K562 (cell line): ENCODE measurements around the gene SPTAN1. TPM values are rescaled to one million over a fixed set of nuclear protein-coding genes. Genes with fewer than 3 reads are reported as not detected.

ENCODE experiments used
- ATAC-seq: fragments of 200-7000 bp; cut with Tn5 transposase; 3 replicates; pipeline ENCODE4 v1.9.1; 2020; ENCODE audit warnings: moderate library complexity
- BruUV-seq: library from RNA; stranded (reverse); fragments of 400-500 nt; replicated peaks from 2 replicates; lab custom pipeline; 2021; lab: Mats Ljungman, UMichigan
- CTCF ChIA-PET: fragments of 300-600 bp; formaldehyde crosslinking; extraction: SDS; loops from one replicate; lab custom pipeline; 2021; ENCODE audit warnings: low intra/inter-chr PET ratio; lab: Yijun Ruan, JAX
- POLR2A ChIA-PET: fragments of 300-600, 350-650 bp; sonication (Branson Sonifier 250); formaldehyde crosslinking; extraction: SDS; loops from one replicate; lab custom pipeline; 2021; ENCODE audit warnings: antibody characterized with exemption, inconsistent platforms; lab: Yijun Ruan, JAX
- DNase-seq, 4 experiments: peaks; one replicate each; pipeline versions ENCODE4 v3.0.0 to v3.0.0-alpha.2; 2011 to 2018; ENCODE audit warnings: low spot score in 3 of 4, mixed read lengths in 3 of 4; ENCODE audit errors: extremely low read depth in 1 of 4
- FAIRE-seq: peaks from 2 replicates; lab custom pipeline; 2011; peaks lifted over from hg19 to GRCh38; lab: Jason Lieb, UNC
- H2AFZ ChIP-seq: 2 replicates; pipeline ENCODE4 v1.6.0; 2011; ENCODE audit warnings: low read depth, low read length, control low read depth, inconsistent platforms
- H3K27ac ChIP-seq: fragments of 200-600 bp; 3 replicates; pipeline ENCODE4 v1.8.0; 2011; ENCODE audit warnings: low read depth, mild to moderate bottlenecking, control low read depth, inconsistent platforms, low read length, moderate library complexity, mixed read lengths; ENCODE audit errors: extremely low read depth
- H3K27me3 ChIP-seq, 2 experiments: fragments of 300-600 bp in 1 of 2; 2 replicates in 1 of 2; 3 replicates in 1 of 2; pipeline versions ENCODE4 v1.6.0 to v1.8.0; 2011; ENCODE audit warnings: inconsistent platforms in 2 of 2, low read length in 2 of 2, mild to moderate bottlenecking in 1 of 2, mixed read lengths in 1 of 2, moderate library complexity in 1 of 2; ENCODE audit not compliant: control insufficient read depth in 2 of 2, insufficient read depth in 2 of 2
- H3K36me3 ChIP-seq: fragments of 300-600 bp; 3 replicates; pipeline ENCODE4 v1.8.0; 2011; ENCODE audit warnings: mild to moderate bottlenecking, low read length, inconsistent platforms; ENCODE audit not compliant: control insufficient read depth, insufficient read depth
- H3K4me1 ChIP-seq, 2 experiments: fragments of 200-600 bp in 1 of 2; replicated peaks in 1 of 2; 2 replicates in 1 of 2; 3 replicates in 1 of 2; pipeline versions ENCODE4 v1.5.1 to v1.8.0; 2011; ENCODE audit warnings: inconsistent platforms in 2 of 2, low read length in 2 of 2, mild to moderate bottlenecking in 1 of 2, mixed read lengths in 1 of 2, moderate library complexity in 1 of 2; ENCODE audit not compliant: control insufficient read depth in 2 of 2, insufficient read depth in 2 of 2
- H3K4me2 ChIP-seq: 2 replicates; pipeline ENCODE4 v1.6.1; 2011; ENCODE audit warnings: low read length, control low read depth, inconsistent platforms, mixed read lengths; ENCODE audit not compliant: insufficient read depth
- H3K4me3 ChIP-seq: fragments of 200-600 bp; sonication (generic), shearing (Covaris generic); 2 replicates; pipeline ENCODE4 v1.5.1; 2016; ENCODE audit warnings: control low read depth, inconsistent platforms
- H3K79me2 ChIP-seq: fragments of 200-600 bp; 3 replicates; pipeline ENCODE4 v1.8.0; 2011; ENCODE audit warnings: low read length, inconsistent platforms; ENCODE audit not compliant: control insufficient read depth, insufficient read depth
- H3K9ac ChIP-seq, 2 experiments: 2 replicates each; pipeline versions ENCODE4 v1.6.0 to v1.6.1; 2011; ENCODE audit warnings: low read depth in 2 of 2, low read length in 2 of 2, control low read depth in 1 of 2, inconsistent platforms in 1 of 2, mild to moderate bottlenecking in 1 of 2, mixed read lengths in 1 of 2; ENCODE audit not compliant: insufficient read depth in 1 of 2
- H3K9me1 ChIP-seq: one replicate; pipeline ENCODE4 v1.6.0; 2011; ENCODE audit warnings: inconsistent platforms, mild to moderate bottlenecking, low read length, moderate library complexity; ENCODE audit not compliant: control insufficient read depth, insufficient read depth
- H3K9me3 ChIP-seq: replicated peaks from 2 replicates; pipeline ENCODE4 v1.5.1; 2011; ENCODE audit warnings: low read depth, low read length, inconsistent platforms; ENCODE audit not compliant: control insufficient read depth, insufficient read depth
- H4K20me1 ChIP-seq: replicated peaks from 2 replicates; pipeline ENCODE4 v1.6.1; 2011; ENCODE audit warnings: low read length, inconsistent platforms, mixed read lengths; ENCODE audit not compliant: control insufficient read depth, insufficient read depth
- ELF4 ChIP-seq: fragments of 450-650 bp; formaldehyde crosslinking; IDR thresholded peaks from 2 replicates; pipeline ENCODE4 v1.4.0; 2022; ENCODE audit warnings: missing genetic modification characterization
- HDAC3 ChIP-seq: fragments of 450-650 bp; IDR thresholded peaks from 2 replicates; pipeline ENCODE4 v1.6.1; 2018; ENCODE audit warnings: borderline replicate concordance, mild to moderate bottlenecking, moderate library complexity; ENCODE audit not compliant: partially characterized antibody
- HINFP ChIP-seq: fragments of 450-650 bp; conservative IDR thresholded peaks from 2 replicates; pipeline ENCODE4 v1.6.1; 2016; ENCODE audit warnings: missing genetic modification characterization, low read depth, mild to moderate bottlenecking, control low read depth, missing compliant biosample characterization
- JUND ChIP-seq, 2 experiments: IDR thresholded peaks; 2 replicates in 1 of 2; 3 replicates in 1 of 2; pipeline ENCODE4 v1.6.1; 2011; ENCODE audit warnings: borderline replicate concordance in 2 of 2, low read depth in 2 of 2, low read length in 2 of 2, improper control_type of control experiment in 1 of 2, missing biosample characterization in 1 of 2, missing genetic modification characterization in 1 of 2, missing genetic modification reagents in 1 of 2
- SIN3B ChIP-seq: fragments of 450-650 bp; IDR thresholded peaks from 2 replicates; pipeline ENCODE4 v1.6.1; 2017; ENCODE audit warnings: low read depth, mild to moderate bottlenecking, moderate library complexity
- SMAD4 ChIP-seq: fragments of 250-450 bp; sonication (Bioruptor Pico); conservative IDR thresholded peaks from 2 replicates; pipeline ENCODE4 v1.8.0; 2021; ENCODE audit warnings: inconsistent platforms, mild to moderate bottlenecking, moderate library complexity
- SRF ChIP-seq, 2 experiments: fragments of 250-450, 450-650 bp in 1 of 2; sonication (Bioruptor Pico) in 1 of 2; sonication (generic) in 1 of 2; formaldehyde crosslinking; IDR thresholded peaks; 2 replicates each; pipeline versions ENCODE4 v1.5.0 to v1.5.1; 2020 to 2022; ENCODE audit warnings: mild to moderate bottlenecking in 1 of 2, missing genetic modification reagents in 1 of 2
- TEAD2 ChIP-seq: fragments of 450-650 bp; IDR thresholded peaks from 2 replicates; pipeline ENCODE4 v1.6.1; 2016; ENCODE audit warnings: missing genetic modification characterization, control low read depth, missing compliant biosample characterization
- ZNF134 ChIP-seq: fragments of 250-450 bp; sonication (Bioruptor Pico); conservative IDR thresholded peaks from 2 replicates; pipeline ENCODE4 v1.4.0; 2020
- ZNF184 ChIP-seq: sonication (generic); formaldehyde crosslinking; IDR thresholded peaks from 2 replicates; pipeline ENCODE4 v1.5.0; 2020; ENCODE audit warnings: missing genetic modification reagents
- WGBS: fragments of 100-300 bp; shearing (Covaris generic); methylation state at CpG from one replicate; pipeline ENCODE4 v1.1.6; 2016; ENCODE audit warnings: low coverage, mixed read lengths; ENCODE audit not compliant: insufficient coverage; ENCODE audit errors: missing lambda C conversion rate; 5-methylcytosine and 5-hydroxymethylcytosine counted together
- in situ Hi-C: fragments of 300-500 bp; cut with MboI; formaldehyde crosslinking; loops from 4 replicates; pipeline ENCODE4 v1.15.0; 2018; ENCODE audit warnings: inconsistent platforms, mixed read lengths
- intact Hi-C: fragments of 100-400 bp; cut with micrococcal nuclease; formaldehyde crosslinking; loops from 2 replicates; pipeline ENCODE4 v1.14.2; 2022
- polyA plus RNA-seq, 8 experiments: library from polyadenylated mRNA; depleted of rRNA in 4 of 8; stranded (reverse) in 5 of 8; unstranded in 3 of 8; fragments of >200 nt; fragmentation: Nextera tagmentation in 2 of 8; fragmentation: Illumina TruSeq in 1 of 8; extraction: Ambion mirVana in 2 of 8; extraction: Trizol in 1 of 8; gene quantifications; 2 replicates each; pipeline versions ENCODE4 v1.2.1 to v1.2.3, GENCODE V29; 2011 to 2014; ENCODE audit warnings: inconsistent platforms in 1 of 8, missing spikeins in 1 of 8
- total RNA-seq, 7 experiments: library from RNA; depleted of rRNA in 6 of 7; stranded (reverse); fragments of >200 nt in 6 of 7; fragmentation: Illumina TruSeq in 2 of 7; extraction: Trizol in 2 of 7; gene quantifications; 2 replicates each; pipeline versions ENCODE4 v1.2.1 to v1.2.3, GENCODE V29; 2011 to 2021; ENCODE audit warnings: low replicate concordance in 1 of 7
- TF ChIP-seq, protein P1 (sequence below): fragments of 450-650 bp; IDR thresholded peaks from 2 replicates; pipeline ENCODE4 v1.6.1; 2016; ENCODE audit warnings: borderline replicate concordance

SPTAN1 gene
- total and polyA plus RNA-seq, 9 of the 15 experiments (the other 6 are each of a cell fraction or from before 2014, with no cell fraction given), result 1.5 to 13.5 (median 6.8) TPM

DNA sequence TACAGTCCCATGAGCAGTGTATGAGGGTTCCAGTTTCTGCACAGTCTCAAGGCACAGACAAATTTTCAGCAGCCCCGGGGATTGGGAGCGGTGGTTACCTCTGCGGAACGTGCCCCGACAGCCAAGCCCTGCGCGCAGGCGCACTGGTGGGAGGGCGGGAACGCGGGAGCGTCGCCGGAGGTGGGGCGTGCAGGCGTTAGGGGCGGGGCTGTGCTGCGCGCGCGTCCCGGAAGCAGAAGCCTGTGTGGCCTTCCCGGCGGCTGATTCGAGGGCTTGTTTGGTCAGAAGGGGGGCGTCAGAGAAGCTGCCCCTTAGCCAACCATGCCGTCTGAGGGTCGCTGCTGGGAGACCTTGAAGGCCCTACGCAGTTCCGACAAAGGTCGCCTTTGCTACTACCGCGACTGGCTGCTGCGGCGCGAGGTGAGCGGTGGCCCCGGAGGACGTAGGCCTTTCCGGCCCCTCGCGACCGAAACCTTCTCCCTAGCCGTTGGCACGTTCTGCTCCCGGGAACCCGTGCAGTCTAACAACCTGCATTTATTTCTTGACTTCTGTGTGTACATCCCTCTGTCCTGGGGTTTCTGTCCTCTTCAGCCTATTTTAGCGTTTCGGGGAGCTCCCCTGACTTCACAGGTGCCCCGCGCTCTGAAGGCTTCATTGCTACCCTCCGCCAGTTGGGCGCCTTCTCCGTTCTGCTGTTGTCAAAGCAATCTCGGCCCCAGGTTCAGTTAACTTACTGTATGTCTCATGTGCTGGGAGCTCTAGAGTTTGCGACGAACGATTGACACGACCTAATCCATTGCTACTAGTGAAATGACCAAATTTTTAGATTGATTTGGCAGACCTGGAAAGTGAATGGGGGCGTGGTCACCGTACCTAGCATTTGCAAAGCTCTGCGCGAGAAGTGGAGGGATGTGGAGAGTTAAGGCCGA lies 47.6 kb upstream of the SPTAN1 start, which contains the start of gene GLE1:
TSS of gene GLE1 (plus strand) at position 235 of the 929 bp plus-strand sequence. CDS start at position 322, 87 bp downstream.
- peak; percentile 83 for FAIRE-seq
- BruUV-seq, result TSS peak; percentile 66
- Histone ChIP-seq H3K9ac (peak within 1 kb of the TSS; percentile 88 to 100), H2AFZ (peak within 1 kb of the TSS; percentile 98), H3K79me2 (peaks cover 30% of the 10 kb centered on the region), H3K27ac (peak within 1 kb of the TSS; percentile 86), H3K27me3 (no peaks in the 10 kb centered on the region), H3K4me2 (peak within 1 kb of the TSS; percentile 97), H4K20me1 (0 out of 2 replicates have a peak, but pooled peaks cover 3% of the 10 kb centered on the region), H3K9me1 (no peaks in the 10 kb centered on the region), H3K9me3 (no peaks in the 10 kb centered on the region), H3K4me1 (peaks cover 6 to 11% of the 10 kb centered on the region in 2 experiments; a peak in 4 of 5 replicates), H3K36me3 (peaks cover 43% of the 10 kb centered on the region), H3K4me3 (peak within 1 kb of the TSS; percentile 69)
- intact Hi-C loops (loop anchor here (2.0 to 10.0 kb wide), 3 partner anchors 48 to 110 kb away; partner anchors contain the start of gene SPTAN1), in situ Hi-C loops (no loop called here)
- WGBS, result under 1% methylated on average over 51 of the region's 64 CpGs
- ATAC-seq, result peak; percentile 97
- ChIA-PET CTCF (interaction anchor here (0.6 kb wide), 1 partner anchor 94 kb away, joined by 3 read pairs; no protein-coding TSS in a partner anchor), POLR2A (interaction anchor here (0.5 to 1.3 kb wide), 13 partner anchors 8 to 216 kb away, joined by 3 to 6 read pairs (median 3); partner anchors contain the start of gene SPTAN1)
- DNase-seq, result peak; percentile 97 to 100 (median 98)
- TF ChIP-seq TEAD2 (tag), result no peak
- no peak for TF ChIP-seq HINFP (tag)
- TF ChIP-seq ZNF134 (CRISPR knock-in tag), result no peak
- TF ChIP-seq JUND (IDR thresholded peaks at IDR 0.05; ENCODE audit: borderline replicate concordance, low read depth, low read length), result no peak
- TF ChIP-seq JUND (tag; IDR thresholded peaks at IDR 0.05; ENCODE audit: borderline replicate concordance, low read depth, low read length), result no peak; the same call in 2 of the 3 replicates
- no peak for TF ChIP-seq ZNF184 (CRISPR knock-in tag)
- TF ChIP-seq SMAD4, result 0 out of 2 replicates have a peak, but pooled peaks have one; percentile 28
- TF ChIP-seq SIN3B, result peak; percentile 55; the same call in 1 of the 2 replicates
- TF ChIP-seq, protein P1, sequence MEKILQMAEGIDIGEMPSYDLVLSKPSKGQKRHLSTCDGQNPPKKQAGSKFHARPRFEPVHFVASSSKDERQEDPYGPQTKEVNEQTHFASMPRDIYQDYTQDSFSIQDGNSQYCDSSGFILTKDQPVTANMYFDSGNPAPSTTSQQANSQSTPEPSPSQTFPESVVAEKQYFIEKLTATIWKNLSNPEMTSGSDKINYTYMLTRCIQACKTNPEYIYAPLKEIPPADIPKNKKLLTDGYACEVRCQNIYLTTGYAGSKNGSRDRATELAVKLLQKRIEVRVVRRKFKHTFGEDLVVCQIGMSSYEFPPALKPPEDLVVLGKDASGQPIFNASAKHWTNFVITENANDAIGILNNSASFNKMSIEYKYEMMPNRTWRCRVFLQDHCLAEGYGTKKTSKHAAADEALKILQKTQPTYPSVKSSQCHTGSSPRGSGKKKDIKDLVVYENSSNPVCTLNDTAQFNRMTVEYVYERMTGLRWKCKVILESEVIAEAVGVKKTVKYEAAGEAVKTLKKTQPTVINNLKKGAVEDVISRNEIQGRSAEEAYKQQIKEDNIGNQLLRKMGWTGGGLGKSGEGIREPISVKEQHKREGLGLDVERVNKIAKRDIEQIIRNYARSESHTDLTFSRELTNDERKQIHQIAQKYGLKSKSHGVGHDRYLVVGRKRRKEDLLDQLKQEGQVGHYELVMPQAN, result peak; percentile 93
- peak; percentile 63; the same call in 1 of the 2 replicates for TF ChIP-seq ELF4 (CRISPR knock-in tag)
- peak in 1 of 2 experiments; percentile 71; a peak in 2 of 4 replicates for TF ChIP-seq SRF (CRISPR knock-in tag; IDR thresholded peaks at IDR 0.05)
- TF ChIP-seq HDAC3, result no peak
